Heart left ventricle (tissue), 16 donors: Measurements from ENCODE around the gene LZTS2. TPM values are rescaled to one million over a fixed set of nuclear protein-coding genes. Genes with fewer than 3 reads are reported as not detected.

Experiments used
- ATAC-seq, 4 donors: fragments of 200-7000 bp; cut with Tn5 transposase; one replicate each; pipeline ENCODE4 v1.9.1; 2020 to 2022; ENCODE audit warnings: moderate library complexity in 4 of 4, mild to moderate bottlenecking in 3 of 4, moderate number of reproducible peaks in 1 of 4
- DNase-seq, 5 donors: peaks; one replicate each; pipeline ENCODE4 v3.0.0-alpha.2; 2020
- H3K27ac ChIP-seq, 12 donors: fragments of 200-600 bp; sonication (generic) in 4 of 12; one replicate each; pipeline versions ENCODE4 v1.5.0 to v1.8.0; 2016 to 2022; ENCODE audit warnings: mild to moderate bottlenecking in 2 of 12
- H3K27me3 ChIP-seq, 9 donors: fragments of 200-600 bp; sonication (generic) in 2 of 9; one replicate each; pipeline versions ENCODE4 v1.5.1 to v1.8.0; 2016 to 2022; ENCODE audit warnings: mild to moderate bottlenecking in 3 of 9
- H3K36me3 ChIP-seq, 9 donors: fragments of 200-600 bp; sonication (generic) in 2 of 9; one replicate each; pipeline versions ENCODE4 v1.5.0 to v1.8.0; 2018 to 2022; ENCODE audit warnings: mild to moderate bottlenecking in 2 of 9
- H3K4me1 ChIP-seq, 12 donors: fragments of 200-600 bp; sonication (generic) in 4 of 12; one replicate each; pipeline versions ENCODE4 v1.5.0 to v1.8.0; 2016 to 2022; ENCODE audit warnings: mild to moderate bottlenecking in 3 of 12
- H3K4me3 ChIP-seq, 12 donors: fragments of 200-600 bp; sonication (generic) in 4 of 12; one replicate each; pipeline versions ENCODE4 v1.5.0 to v1.8.0; 2017 to 2022; ENCODE audit warnings: mild to moderate bottlenecking in 9 of 12, moderate library complexity in 4 of 12
- H3K9me3 ChIP-seq, 12 donors: fragments of 200-600 bp; sonication (generic) in 4 of 12; one replicate each; pipeline versions ENCODE4 v1.5.0 to v1.8.0; 2016 to 2022; ENCODE audit warnings: mild to moderate bottlenecking in 1 of 12
- POLR2A ChIP-seq, 2 donors: fragments of 450-650 bp; IDR thresholded peaks; one replicate each; pipeline ENCODE4 v1.6.1; 2017; ENCODE audit warnings: antibody characterized with exemption in 2 of 2, mild to moderate bottlenecking in 2 of 2, moderate library complexity in 2 of 2
- WGBS, 4 donors: extraction: QIAGEN DNeasy Blood & Tissue Kit in 2 of 4; methylation state at CpG; one replicate each; pipeline versions ENCODE4 v1.1.5 to v1.1.7; 2013 to 2018; 5-methylcytosine and 5-hydroxymethylcytosine counted together
- intact Hi-C, 10 donors: fragments of 100-400 bp; cut with DNase I; formaldehyde crosslinking; loops; one replicate each; pipeline versions ENCODE4 v1.11.1 to v1.14.2; 2022
- polyA plus RNA-seq, 2 donors: library from polyadenylated mRNA; stranded (reverse); fragments of 200-250 nt; gene quantifications; one replicate each; pipeline ENCODE4 v1.2.3, GENCODE V29; 2013
- total RNA-seq, 9 donors: library from RNA; depleted of rRNA in 2 of 9; stranded (reverse); fragments of >200 nt in 2 of 9; fragmentation: NEBNext Ultra II Directional in 3 of 9; extraction: Animal tissue kit (Norgen Biotek cat#: 25700) in 3 of 9; gene quantifications; one replicate each; pipeline versions ENCODE4 v1.1.0 to v1.2.4, GENCODE V29; 2016 to 2023
- TF ChIP-seq, protein P1 (sequence below), 12 donors: fragments of 200-600 bp; sonication (generic) in 4 of 12; IDR thresholded peaks; one replicate each; pipeline versions ENCODE4 v1.5.0 to v1.8.0; 2018 to 2022; ENCODE audit warnings: antibody characterized with exemption in 12 of 12, mild to moderate bottlenecking in 5 of 12
- donor health status: ischemic (EF 13 %, LVEDD 7.1; RV severe dilation, severe dysfunction).
- donor health status: healthy with polysubstance abuse.
- donor health status: DM: no; HTN: yes; CAD: no.
- donor health status: DM: no; HTN: no; CAD: no.
- donor health status: ischemic (EF 25% LVEDD 6.9; RV normal size, moderate dysfunction).
- donor health status: ischemic (EF 25% LVEDD 5.7; RV mildly dilated, moderate dysfunction).
- donor health status: healthy.
- donor health status: DM: yes; HTN: yes; CAD: no.
- donor health status: ischemic (EF 35%, LVEDD 5.7; RV mildly dilated, moderate dysfunction).
- donor health status: nonischemic (EF 11% LVEDD 7.7; RV severe dilation, severe dysfunction).
- donor health status: DM: yes; HTN: yes; CAD: no.
- donor health status: PGD.
- donor health status: ischemic (EF 29% LVEDD 5.4; RV normal size, mild dysfunction).
- donor health status: nonischemic (EF 23%, LVEDD 6.1; RV moderate dilation, normal function).

Gene LZTS2
- total and polyA plus RNA-seq, 11 donors: 33.7 to 93.0 (median 40.9) TPM

DNA sequence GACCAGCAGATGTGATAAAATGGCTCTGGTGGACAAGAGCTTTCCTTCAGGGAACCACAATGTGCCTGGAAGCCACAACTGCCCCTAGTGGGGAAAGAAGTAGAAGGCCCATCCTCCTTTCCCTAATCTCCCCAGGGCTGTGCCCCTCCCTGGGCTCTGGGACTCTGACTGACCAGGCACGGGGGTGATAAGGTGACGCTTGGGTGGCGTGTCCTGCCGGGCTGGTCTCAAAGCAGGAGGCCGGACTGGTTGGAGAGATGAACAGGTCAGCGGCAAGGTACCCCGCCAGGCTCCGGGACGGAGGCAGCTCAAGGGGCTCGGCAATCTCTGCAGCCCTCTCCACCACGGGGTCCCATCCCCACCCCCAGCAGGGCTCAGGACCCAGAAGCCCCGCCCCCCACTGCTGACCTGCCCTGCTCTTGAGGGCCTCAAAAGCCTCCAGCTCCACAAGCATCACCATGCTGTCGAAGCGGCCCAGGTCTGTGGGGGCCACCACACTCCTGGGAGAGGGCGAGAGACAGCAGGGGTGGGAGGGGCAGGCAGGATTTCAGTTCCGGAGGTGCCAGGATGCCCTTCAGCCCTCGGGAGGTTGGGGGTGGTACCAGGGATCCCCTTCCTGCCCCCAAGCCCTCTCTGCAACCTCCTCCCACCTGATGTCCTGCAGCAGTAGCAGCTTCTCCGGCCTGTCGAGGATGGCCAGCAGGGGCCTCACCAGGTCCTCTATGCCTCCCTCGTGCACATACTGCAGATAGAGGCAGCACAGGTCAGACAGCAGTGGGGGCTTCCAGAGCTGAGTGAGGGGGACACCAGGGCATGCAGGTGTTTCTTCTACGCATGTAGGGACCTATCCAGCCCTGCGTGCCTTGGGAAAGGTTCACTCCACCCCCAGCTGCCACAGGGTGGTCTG is 12.2 kb downstream of the LZTS2 start:
- Histone ChIP-seq H3K4me3 (no peak overlapping the region), H3K4me1 (peaks cover 0 to 54% (median 29%) of the 10 kb centered on the region in 12 donors), H3K27ac (peak overlapping the region in 11 of 12 donors; percentile 26 to 74 (median 61)), H3K36me3 (peaks cover 0 to 8% (median 6%) of the 10 kb centered on the region in 9 donors), H3K9me3 (no peaks in the 10 kb centered on the region), H3K27me3 (peaks cover 0 to 4% (median 0%) of the 10 kb centered on the region in 9 donors)
- no peak for TF ChIP-seq POLR2A (IDR thresholded peaks at IDR 0.05)
- TF ChIP-seq, protein P1, sequence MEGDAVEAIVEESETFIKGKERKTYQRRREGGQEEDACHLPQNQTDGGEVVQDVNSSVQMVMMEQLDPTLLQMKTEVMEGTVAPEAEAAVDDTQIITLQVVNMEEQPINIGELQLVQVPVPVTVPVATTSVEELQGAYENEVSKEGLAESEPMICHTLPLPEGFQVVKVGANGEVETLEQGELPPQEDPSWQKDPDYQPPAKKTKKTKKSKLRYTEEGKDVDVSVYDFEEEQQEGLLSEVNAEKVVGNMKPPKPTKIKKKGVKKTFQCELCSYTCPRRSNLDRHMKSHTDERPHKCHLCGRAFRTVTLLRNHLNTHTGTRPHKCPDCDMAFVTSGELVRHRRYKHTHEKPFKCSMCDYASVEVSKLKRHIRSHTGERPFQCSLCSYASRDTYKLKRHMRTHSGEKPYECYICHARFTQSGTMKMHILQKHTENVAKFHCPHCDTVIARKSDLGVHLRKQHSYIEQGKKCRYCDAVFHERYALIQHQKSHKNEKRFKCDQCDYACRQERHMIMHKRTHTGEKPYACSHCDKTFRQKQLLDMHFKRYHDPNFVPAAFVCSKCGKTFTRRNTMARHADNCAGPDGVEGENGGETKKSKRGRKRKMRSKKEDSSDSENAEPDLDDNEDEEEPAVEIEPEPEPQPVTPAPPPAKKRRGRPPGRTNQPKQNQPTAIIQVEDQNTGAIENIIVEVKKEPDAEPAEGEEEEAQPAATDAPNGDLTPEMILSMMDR (IDR thresholded peaks at IDR 0.05): peak in 5 of 12 donors; percentile 13 to 32 (median 27)
- ATAC-seq (no peak), DNase-seq (peak in 1 of 5 donors; percentile 51)
- intact Hi-C loops: loop anchor here in 3 of 10 donors (1.0 to 5.0 kb wide), 4 partner anchors 13 to 449 kb away; partner anchors contain the start of genes LZTS2 (in 1 of the 3) and SEMA4G (in 1 of the 3)
- 52 to 63% (median 56%) methylated on average over 12 to 22 of the region's 22 CpGs for WGBS, 4 donors

- WGBS, 4 donors: 16 to 19% (median 18%) methylated on average over 12 to 14 of the region's 14 CpGs
- TF ChIP-seq POLR2A (IDR thresholded peaks at IDR 0.05): no peak
- TF ChIP-seq, protein P1 (IDR thresholded peaks at IDR 0.05): peak; percentile 85 to 97 (median 93)
- Histone ChIP-seq H3K27ac (peak overlapping the region in 11 of 12 donors; percentile 26 to 74 (median 61)), H3K9me3 (no peaks in the 10 kb centered on the region), H3K4me3 (no peak overlapping the region), H3K4me1 (peaks cover 0 to 46% (median 24%) of the 10 kb centered on the region in 12 donors), H3K36me3 (no peaks in the 10 kb centered on the region), H3K27me3 (peaks cover 0 to 9% (median 3%) of the 10 kb centered on the region in 9 donors)
- DNase-seq (peak; percentile 88 to 94 (median 90)), ATAC-seq (peak; percentile 84 to 94 (median 90))
- intact Hi-C loops: loop anchor here in 6 of 10 donors (1.0 to 5.0 kb wide), 7 partner anchors 14 to 450 kb away; partner anchors contain the start of genes LZTS2 (in 1 of the 6) and SEMA4G (in 1 of the 6)
Observed at GRCh38 chr10:101012525-101013364, 13.1 kb downstream of the LZTS2 start.

DNA sequence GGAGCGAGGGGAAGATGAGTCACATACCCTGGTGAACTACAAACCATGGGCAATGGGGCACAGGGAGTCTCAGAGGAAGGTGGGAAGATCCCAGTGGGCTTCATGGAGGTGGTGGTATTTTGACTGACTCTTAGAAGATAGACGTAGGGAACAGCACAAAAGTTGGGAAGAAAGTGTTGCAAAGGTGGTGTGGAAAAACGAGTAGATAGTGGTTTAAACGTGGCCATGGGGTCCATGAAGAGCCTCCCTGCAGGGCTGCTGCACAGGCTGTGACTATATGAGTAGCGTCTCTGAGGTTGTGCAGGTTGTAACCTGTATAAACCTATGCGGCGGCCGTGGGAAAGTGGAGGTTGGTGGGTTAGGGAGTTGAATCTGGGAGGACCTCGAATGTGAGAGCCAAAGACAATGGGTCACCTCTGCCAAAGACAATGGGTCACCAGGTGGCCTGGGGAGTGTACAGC is 13.8 kb downstream of the LZTS2 start:
- WGBS, 4 donors: 50 to 58% (median 57%) methylated on average over 9 of the region's 9 CpGs

More for the DNA sequence above, 13.8 kb downstream of the LZTS2 start:
- no peaks in the 10 kb centered on the region for H3K9me3 ChIP-seq
- peaks cover 0 to 9% (median 3%) of the 10 kb centered on the region in 9 donors for H3K27me3 ChIP-seq
- no peak overlapping the region for H3K4me3 ChIP-seq
- no peak for DNase-seq
- intact Hi-C loops: loop anchor here in 6 of 10 donors (1.0 to 5.0 kb wide), 6 partner anchors 15 to 451 kb away; partner anchors contain the start of genes LZTS2 (in 1 of the 6) and SEMA4G (in 1 of the 6)
- H3K27ac ChIP-seq: peak overlapping the region in 10 of 12 donors; percentile 18 to 74 (median 58)
- H3K4me1 ChIP-seq: peaks cover 0 to 40% (median 21%) of the 10 kb centered on the region in 12 donors
- no peaks in the 10 kb centered on the region for H3K36me3 ChIP-seq
- TF ChIP-seq, protein P1 (IDR thresholded peaks at IDR 0.05): no peak
- TF ChIP-seq POLR2A (IDR thresholded peaks at IDR 0.05): no peak
- ATAC-seq: no peak
